H1 (cell line): ENCODE results near the gene CDH11. TPM values are rescaled to one million over a fixed set of nuclear protein-coding genes. Genes with fewer than 3 reads are reported as not detected.
A peak's percentile ranks its signal among the peaks of the same experiment; 100 is the strongest.

ENCODE experiments used
- HDAC2 ChIP-seq, 2 experiments: fragments of 300-600 bp in 1 of 2; sonication (generic) in 1 of 2; IDR thresholded peaks; 2 replicates each; pipeline ENCODE4 v1.6.1; 2011 to 2012; ENCODE audit warnings: low read depth in 2 of 2, low read length in 2 of 2, mild to moderate bottlenecking in 2 of 2, moderate library complexity in 2 of 2, borderline replicate concordance in 1 of 2, inconsistent platforms in 1 of 2
- polyA plus RNA-seq, 7 experiments: library from polyadenylated mRNA; depleted of rRNA in 3 of 7; stranded (reverse) in 5 of 7; unstranded in 2 of 7; fragments of >200 nt in 5 of 7; fragments of 200-250 nt in 2 of 7; gene quantifications; 1 replicate in 5 of 7; 2 replicates in 1 of 7; 4 replicates in 1 of 7; pipeline versions ENCODE4 v1.2.1 to v1.2.3, GENCODE V29; 2011 to 2013; ENCODE audit warnings: missing spikeins in 2 of 7, mixed read lengths in 2 of 7
- total RNA-seq: library from RNA; stranded (reverse); fragmentation: NEBNext Ultra II Directional; extraction: Animal tissue kit (Norgen Biotek cat#: 25700); gene quantifications from 2 replicates; pipeline ENCODE4 v1.2.1, GENCODE V29; 2021

The CDH11 gene
- total and polyA plus RNA-seq, 2 of the 8 experiments (the other 6 are each of a cell fraction or from before 2014, with no cell fraction given) = 3.3 to 8.4 TPM

- 0 out of 4 replicates have a peak, but pooled peaks of 1 of the 2 experiments have one; percentile 20 for TF ChIP-seq HDAC2 (IDR thresholded peaks at IDR 0.05; ENCODE audit: borderline replicate concordance in 1 of 2, low read depth in 2 of 2, low read length in 2 of 2)
These were observed 997 bp upstream of the CDH11 start (continued) for GRCh38 chr16:65122724-65123395.
